Adrenal gland (tissue), 12 donors: ENCODE data around the gene METTL2B. TPM values are rescaled to one million over a fixed set of nuclear protein-coding genes. Genes with fewer than 3 reads are reported as not detected.

Experiments
- DNase-seq, 7 donors: peaks; one replicate each; pipeline ENCODE4 v3.0.0-alpha.2; 2019 to 2020
- H3K27ac ChIP-seq, 5 donors: fragments of 200-600 bp; sonication (generic) in 4 of 5; 1 replicate in 3 of 5; 2 replicates in 2 of 5; pipeline versions ENCODE4 v1.5.1 to v1.8.0; 2016 to 2020; ENCODE audit warnings: mild to moderate bottlenecking in 1 of 5
- H3K27me3 ChIP-seq: fragments of 200-600 bp; 2 replicates; pipeline ENCODE4 v1.8.0; 2021
- H3K36me3 ChIP-seq, 2 donors: fragments of 200-600 bp; replicated peaks in 1 of 2; 1 replicate in 1 of 2; 2 replicates in 1 of 2; pipeline versions ENCODE4 v1.5.1 to v1.8.0; 2018 to 2022
- H3K4me1 ChIP-seq, 2 donors: fragments of 200-600 bp; replicated peaks in 1 of 2; 1 replicate in 1 of 2; 2 replicates in 1 of 2; pipeline versions ENCODE4 v1.5.1 to v1.8.0; 2018 to 2021
- H3K4me3 ChIP-seq, 4 donors: fragments of 200-600 bp; sonication (generic) in 3 of 4; one replicate each; pipeline ENCODE4 v1.5.1; 2016 to 2018
- H3K9me3 ChIP-seq, 3 donors: fragments of 200-600 bp; sonication (generic) in 1 of 3; replicated peaks in 1 of 3; 1 replicate in 2 of 3; 2 replicates in 1 of 3; pipeline versions ENCODE4 v1.5.1 to v1.8.0; 2016 to 2021
- POLR2A ChIP-seq, 2 donors: fragments of 450-650 bp; IDR thresholded peaks; one replicate each; pipeline ENCODE4 v1.6.1; 2017; ENCODE audit warnings: antibody characterized with exemption in 2 of 2, mild to moderate bottlenecking in 2 of 2, moderate library complexity in 1 of 2
- WGBS, 4 donors: extraction: QIAGEN DNeasy Blood & Tissue Kit in 2 of 4; methylation state at CpG; one replicate each; pipeline versions ENCODE4 v1.1.5 to v1.1.7; 2013 to 2017; 5-methylcytosine and 5-hydroxymethylcytosine counted together
- intact Hi-C, 2 donors: fragments of 100-400 bp; cut with DNase I; formaldehyde crosslinking; loops; one replicate each; pipeline versions ENCODE4 v1.14.1 to v1.15.0; 2022 to 2023
- polyA plus RNA-seq, 3 donors: library from polyadenylated mRNA; stranded (reverse); fragments of 200-250 nt in 2 of 3; fragments of 350-450 nt in 1 of 3; fragmentation: Illumina TruSeq in 1 of 3; extraction: RNeasy Lipid Tissue Mini Kit (QIAGEN cat#74804) in 1 of 3; gene quantifications; one replicate each; pipeline ENCODE4 v1.2.3, GENCODE V29; 2013 to 2014
- total RNA-seq, 9 donors: library from RNA; depleted of rRNA in 4 of 9; stranded (reverse); fragments of >200 nt in 4 of 9; fragments of 120-200 nt in 1 of 9; fragmentation: NEBNext Ultra II Directional in 1 of 9; extraction: Animal tissue kit (Norgen Biotek cat#: 25700) in 1 of 9; gene quantifications; one replicate each; pipeline versions ENCODE4 v1.1.0 to v1.2.4, GENCODE V29; 2013 to 2023
- TF ChIP-seq, protein P1 (sequence below), 6 experiments: fragments of 450-650 bp in 4 of 6; fragments of 200-600 bp in 2 of 6; sonication (generic) in 1 of 6; IDR thresholded peaks; 1 replicate in 5 of 6; 2 replicates in 1 of 6; pipeline versions ENCODE4 v1.5.1 to v1.8.0; 2016 to 2021; ENCODE audit warnings: antibody characterized with exemption in 6 of 6, mild to moderate bottlenecking in 2 of 6, moderate library complexity in 1 of 6
- donor health status: healthy with polysubstance abuse.
- donor health status: Bipolar disorder and iron deficiency.
- donor health status: DM: yes; HTN: yes; CAD: no.
- donor health status: DM: no; HTN: no; CAD: no.
- donor health status: DM: no; HTN: no; CAD: no.
- donor health status: DM: yes; HTN: yes; CAD: no.

The METTL2B gene
- total and polyA plus RNA-seq, 12 donors: 7.1 to 35.9 (median 25.6) TPM

DNA sequence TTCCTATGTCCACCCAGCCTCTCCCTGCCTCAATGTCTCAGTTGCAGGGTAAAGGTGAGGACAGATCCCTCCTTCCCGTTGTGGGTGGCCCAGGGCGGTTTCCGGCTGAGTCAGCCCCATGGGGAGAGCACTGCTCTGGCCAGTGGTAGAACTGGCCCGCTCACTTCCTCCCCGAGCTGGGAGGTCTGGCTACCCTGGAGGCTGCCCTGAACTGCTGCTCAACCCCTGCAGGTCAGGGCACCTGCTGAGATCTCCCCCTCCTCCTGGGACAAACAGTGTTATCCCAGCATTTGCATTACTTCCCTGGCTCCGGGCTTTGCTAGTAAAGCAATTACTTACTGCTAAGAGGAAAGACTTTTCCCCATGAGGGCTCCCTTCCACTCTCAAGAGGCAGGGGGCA lies 45.3 kb upstream of the METTL2B start:
- no peak for DNase-seq
- WGBS, 4 donors: 60 to 86% (median 64%) methylated on average over 1 to 6 of the region's 6 CpGs
- Histone ChIP-seq H3K27ac (no peak overlapping the region), H3K9me3 (no peaks in the 10 kb centered on the region), H3K27me3 (no peaks in the 10 kb centered on the region), H3K4me3 (no peak overlapping the region), H3K4me1 (no peaks in the 10 kb centered on the region), H3K36me3 (no peaks in the 10 kb centered on the region)
- intact Hi-C loops: loop anchor here in 1 of 2 donors (5.0 kb wide), 1 partner anchor 34 kb away; no protein-coding TSS in a partner anchor
- TF ChIP-seq POLR2A (IDR thresholded peaks at IDR 0.05): no peak
- TF ChIP-seq, protein P1, sequence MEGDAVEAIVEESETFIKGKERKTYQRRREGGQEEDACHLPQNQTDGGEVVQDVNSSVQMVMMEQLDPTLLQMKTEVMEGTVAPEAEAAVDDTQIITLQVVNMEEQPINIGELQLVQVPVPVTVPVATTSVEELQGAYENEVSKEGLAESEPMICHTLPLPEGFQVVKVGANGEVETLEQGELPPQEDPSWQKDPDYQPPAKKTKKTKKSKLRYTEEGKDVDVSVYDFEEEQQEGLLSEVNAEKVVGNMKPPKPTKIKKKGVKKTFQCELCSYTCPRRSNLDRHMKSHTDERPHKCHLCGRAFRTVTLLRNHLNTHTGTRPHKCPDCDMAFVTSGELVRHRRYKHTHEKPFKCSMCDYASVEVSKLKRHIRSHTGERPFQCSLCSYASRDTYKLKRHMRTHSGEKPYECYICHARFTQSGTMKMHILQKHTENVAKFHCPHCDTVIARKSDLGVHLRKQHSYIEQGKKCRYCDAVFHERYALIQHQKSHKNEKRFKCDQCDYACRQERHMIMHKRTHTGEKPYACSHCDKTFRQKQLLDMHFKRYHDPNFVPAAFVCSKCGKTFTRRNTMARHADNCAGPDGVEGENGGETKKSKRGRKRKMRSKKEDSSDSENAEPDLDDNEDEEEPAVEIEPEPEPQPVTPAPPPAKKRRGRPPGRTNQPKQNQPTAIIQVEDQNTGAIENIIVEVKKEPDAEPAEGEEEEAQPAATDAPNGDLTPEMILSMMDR (IDR thresholded peaks at IDR 0.05): no peak

DNA sequence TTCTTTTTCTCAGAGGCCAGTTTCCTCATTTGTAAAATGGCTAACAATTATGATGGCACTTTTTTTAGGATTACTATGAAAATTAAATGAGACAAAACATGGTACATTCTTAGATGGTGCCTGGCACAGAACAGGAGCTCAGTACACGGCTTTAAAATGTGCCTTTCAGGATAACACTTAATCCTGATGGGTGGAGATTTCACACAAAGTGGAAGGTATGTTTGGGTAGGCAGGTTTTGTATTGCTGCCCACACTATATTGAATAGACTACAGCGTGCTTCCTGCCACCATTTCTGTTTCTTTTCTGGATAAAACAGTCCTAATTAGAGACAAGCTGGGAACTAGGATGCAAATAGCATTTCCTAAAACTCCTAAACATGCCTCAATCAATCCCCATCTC lies 44.8 kb upstream of the METTL2B start:
- H3K4me3 ChIP-seq: no peak overlapping the region
- WGBS, 4 donors: 76 to 80% (median 78%) methylated on average over 2 of the region's 2 CpGs
- intact Hi-C loops: loop anchor here in 1 of 2 donors (5.0 kb wide), 1 partner anchor 34 kb away; no protein-coding TSS in a partner anchor
- TF ChIP-seq, protein P1 (IDR thresholded peaks at IDR 0.05): no peak
- no peak for TF ChIP-seq POLR2A (IDR thresholded peaks at IDR 0.05)
- no peak overlapping the region for H3K27ac ChIP-seq
- no peaks in the 10 kb centered on the region for H3K9me3 ChIP-seq
- no peaks in the 10 kb centered on the region for H3K27me3 ChIP-seq
- DNase-seq: no peak
- H3K36me3 ChIP-seq: no peaks in the 10 kb centered on the region
- no peaks in the 10 kb centered on the region for H3K4me1 ChIP-seq

DNA sequence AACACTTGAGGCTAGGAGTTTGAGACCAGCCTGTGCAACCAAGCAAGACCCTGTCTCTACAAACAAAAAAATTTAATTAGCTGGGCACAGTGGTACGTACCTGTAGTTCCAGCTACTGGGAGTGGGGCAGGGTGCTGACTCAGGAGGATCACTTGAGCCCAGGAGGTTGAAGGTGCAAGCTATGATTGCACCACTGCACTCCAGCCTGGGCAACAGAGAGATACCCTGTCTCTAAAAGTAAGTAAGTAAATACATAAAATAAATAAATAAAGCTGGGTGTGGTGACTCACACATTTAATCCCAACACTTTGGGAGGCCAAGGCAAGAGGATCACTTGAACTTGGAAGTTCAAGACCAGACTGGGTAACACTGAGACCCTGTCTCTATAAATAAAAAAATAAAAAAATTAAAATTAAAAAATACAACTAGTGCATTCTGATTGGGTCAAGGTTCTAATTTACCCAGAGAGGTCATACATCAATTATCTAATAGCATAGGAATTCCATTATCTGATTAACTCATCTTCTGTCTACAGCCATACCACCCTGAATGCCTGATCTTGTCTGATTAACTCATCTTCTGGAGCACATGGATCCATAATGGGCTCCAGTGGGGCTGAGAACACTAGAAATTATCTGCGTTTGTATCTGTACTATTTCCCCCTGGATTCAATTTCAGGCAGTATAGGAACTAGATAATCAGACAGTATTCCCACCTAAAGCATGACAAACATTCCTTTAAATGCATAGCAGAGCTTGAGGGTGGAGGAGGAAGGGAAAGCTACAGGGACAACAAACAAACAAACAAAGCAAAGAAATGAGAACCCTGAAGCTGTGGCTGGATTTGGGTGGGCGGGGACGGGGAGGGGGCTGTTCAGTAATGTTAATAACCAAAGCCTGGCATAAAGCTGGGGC lies 41.9 kb upstream of the METTL2B start:
- intact Hi-C loops: loop anchor here in 1 of 2 donors (5.0 kb wide), 1 partner anchor 37 kb away; no protein-coding TSS in a partner anchor
- no peak overlapping the region for H3K4me3 ChIP-seq
- no peaks in the 10 kb centered on the region for H3K27me3 ChIP-seq
- no peaks in the 10 kb centered on the region for H3K9me3 ChIP-seq
- 71 to 80% (median 73%) methylated on average over 4 of the region's 4 CpGs for WGBS, 4 donors
- no peaks in the 10 kb centered on the region for H3K36me3 ChIP-seq
- no peaks in the 10 kb centered on the region for H3K4me1 ChIP-seq
- no peak overlapping the region for H3K27ac ChIP-seq
- TF ChIP-seq POLR2A (IDR thresholded peaks at IDR 0.05): no peak
- TF ChIP-seq, protein P1 (IDR thresholded peaks at IDR 0.05): no peak
- DNase-seq: no peak

DNA sequence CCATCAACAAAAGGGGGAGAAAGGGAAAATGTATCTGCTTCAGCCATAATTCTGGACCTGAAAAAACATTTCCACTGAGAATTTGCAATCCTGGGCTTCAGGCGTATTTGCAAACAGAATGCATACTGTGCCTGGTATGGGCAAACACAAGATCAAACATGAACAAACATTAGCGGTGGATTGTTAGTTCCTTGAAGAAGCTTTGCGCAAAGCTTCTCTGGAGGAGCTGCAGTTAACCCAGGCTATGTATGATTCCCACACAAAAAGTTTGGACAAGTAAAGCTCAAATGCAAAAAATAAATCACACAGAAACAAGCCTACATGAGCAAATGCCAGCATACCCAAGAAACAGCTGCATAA lies 41.2 kb upstream of the METTL2B start:
- Histone ChIP-seq H3K36me3 (no peaks in the 10 kb centered on the region), H3K27ac (no peak overlapping the region), H3K4me1 (no peaks in the 10 kb centered on the region), H3K4me3 (no peak overlapping the region), H3K27me3 (no peaks in the 10 kb centered on the region), H3K9me3 (no peaks in the 10 kb centered on the region)
- intact Hi-C loops: no loop called here
- TF ChIP-seq POLR2A (IDR thresholded peaks at IDR 0.05): no peak
- TF ChIP-seq, protein P1 (IDR thresholded peaks at IDR 0.05): no peak
- WGBS, 4 donors: 78 to 87% (median 79%) methylated on average over 3 of the region's 3 CpGs
- DNase-seq: no peak
